ENCODE data around the gene DNAH3. TPM values are rescaled to one million over a fixed set of nuclear protein-coding genes. Genes with fewer than 3 reads are reported as not detected.

DNAH3 gene
- total and polyA plus RNA-seq, 9 donors: 0.11 to 0.52 (median 0.22) TPM; not detected in 1

DNA sequence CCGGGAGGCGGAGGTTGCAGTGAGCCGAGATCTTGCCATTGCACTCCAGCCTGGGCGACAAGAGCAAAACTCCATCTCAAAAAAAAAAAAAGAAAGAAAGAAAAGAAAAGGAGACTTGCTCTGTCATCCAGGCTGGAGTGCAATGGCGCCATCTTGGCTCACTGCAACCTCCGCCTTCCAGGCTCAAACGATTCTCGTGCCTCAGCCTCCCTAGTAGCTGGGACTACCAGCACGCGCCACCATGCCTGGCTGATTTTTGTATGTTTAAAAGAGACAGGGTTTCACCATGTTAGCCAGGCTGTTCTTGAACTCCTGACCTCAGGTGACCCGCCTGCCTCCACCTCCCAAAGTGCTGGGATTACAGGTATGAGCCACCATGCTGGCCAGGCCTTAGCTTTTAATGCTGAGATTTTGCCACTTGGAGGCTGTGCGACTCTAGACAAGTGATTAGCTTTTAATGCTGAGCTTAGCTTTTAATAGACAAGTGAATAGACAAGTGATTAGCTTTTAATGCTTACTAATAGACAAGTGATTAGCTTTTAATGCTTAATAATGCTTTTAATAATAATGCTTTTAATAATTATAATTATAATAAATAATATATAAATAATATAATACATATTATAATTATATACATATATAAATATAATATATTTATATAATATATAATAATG, 17.4 kb upstream of the DNAH3 start:
- H3K4me1 ChIP-seq (ENCODE audit: control insufficient read depth, insufficient read depth, low read length): peaks cover 9% of the 10 kb centered on the region
- DNase-seq: no peak
- no peaks in the 10 kb centered on the region for H3K27me3 ChIP-seq (ENCODE audit: control insufficient read depth, insufficient read depth, low read length)
- no peak overlapping the region for H3K27ac ChIP-seq (ENCODE audit: low read length)
- H3K36me3 ChIP-seq (ENCODE audit: control insufficient read depth, insufficient read depth, low read length): peaks cover 37% of the 10 kb centered on the region
- no peaks in the 10 kb centered on the region for H3K9me3 ChIP-seq (replicated peaks; ENCODE audit: control insufficient read depth, low read depth, low read length)
- WGBS (ENCODE audit: insufficient coverage): 100% methylated on average over 1 of the region's 12 CpGs
- no peak overlapping the region for H3K4me3 ChIP-seq (ENCODE audit: low read length)

DNA sequence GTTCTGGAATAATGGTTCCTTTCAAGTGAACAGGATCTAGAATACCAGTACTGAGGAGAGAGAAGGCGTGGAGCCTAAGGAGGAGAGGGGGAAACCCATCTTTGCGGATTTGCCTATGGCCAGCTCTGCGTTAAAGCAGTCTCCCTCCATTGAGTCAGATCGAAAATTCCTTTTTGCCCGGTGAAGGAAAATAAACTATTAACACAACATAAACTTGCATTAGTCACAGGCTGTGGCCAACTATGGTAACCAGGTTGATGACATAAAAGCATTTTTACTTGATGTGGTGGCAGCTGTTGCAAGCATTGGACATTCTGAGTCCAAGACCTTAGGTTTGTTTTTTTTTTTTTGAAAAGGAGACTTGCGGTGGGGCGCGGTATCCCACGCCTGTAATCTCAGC, 16.7 kb upstream of the DNAH3 start:
- no peaks in the 10 kb centered on the region for H3K27me3 ChIP-seq (ENCODE audit: control insufficient read depth, insufficient read depth, low read length)
- WGBS (ENCODE audit: insufficient coverage): no CpG with 5 or more reads among the region's 9 CpGs
- no peaks in the 10 kb centered on the region for H3K9me3 ChIP-seq (replicated peaks; ENCODE audit: control insufficient read depth, low read depth, low read length)
- H3K36me3 ChIP-seq (ENCODE audit: control insufficient read depth, insufficient read depth, low read length): peaks cover 35% of the 10 kb centered on the region
- H3K27ac ChIP-seq (ENCODE audit: low read length): no peak overlapping the region
- no peak for DNase-seq
- H3K4me3 ChIP-seq (ENCODE audit: low read length): no peak overlapping the region
- H3K4me1 ChIP-seq (ENCODE audit: control insufficient read depth, insufficient read depth, low read length): peaks cover 11% of the 10 kb centered on the region

DNA sequence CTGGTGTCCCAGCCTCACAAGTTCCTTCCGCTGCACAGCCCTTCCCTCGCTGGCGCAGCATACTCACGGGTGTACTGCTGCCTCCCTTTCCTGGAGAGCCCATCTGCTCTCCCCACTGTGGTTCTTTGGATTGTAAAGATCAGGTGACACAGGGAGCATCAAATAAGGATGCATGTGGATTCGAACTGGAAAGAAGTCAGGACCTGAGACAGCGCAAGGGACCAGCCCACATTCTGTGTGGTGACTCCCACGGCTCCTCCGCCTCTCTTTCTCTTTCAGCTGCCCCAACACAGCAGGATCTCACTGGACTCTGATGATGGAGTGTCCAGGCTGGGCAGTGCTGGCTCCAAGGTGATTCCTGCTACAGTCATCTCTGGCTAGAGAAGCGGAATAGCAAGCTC, 15.9 kb upstream of the DNAH3 start:
- Histone ChIP-seq H3K4me3 (ENCODE audit: low read length) (no peak overlapping the region), H3K27me3 (ENCODE audit: control insufficient read depth, insufficient read depth, low read length) (no peaks in the 10 kb centered on the region), H3K27ac (ENCODE audit: low read length) (no peak overlapping the region), H3K9me3 (replicated peaks; ENCODE audit: control insufficient read depth, low read depth, low read length) (no peaks in the 10 kb centered on the region), H3K36me3 (ENCODE audit: control insufficient read depth, insufficient read depth, low read length) (peaks cover 31% of the 10 kb centered on the region), H3K4me1 (ENCODE audit: control insufficient read depth, insufficient read depth, low read length) (peaks cover 11% of the 10 kb centered on the region)
- WGBS (ENCODE audit: insufficient coverage): 63% methylated on average over 5 of the region's 9 CpGs
- no peak for DNase-seq

DNA sequence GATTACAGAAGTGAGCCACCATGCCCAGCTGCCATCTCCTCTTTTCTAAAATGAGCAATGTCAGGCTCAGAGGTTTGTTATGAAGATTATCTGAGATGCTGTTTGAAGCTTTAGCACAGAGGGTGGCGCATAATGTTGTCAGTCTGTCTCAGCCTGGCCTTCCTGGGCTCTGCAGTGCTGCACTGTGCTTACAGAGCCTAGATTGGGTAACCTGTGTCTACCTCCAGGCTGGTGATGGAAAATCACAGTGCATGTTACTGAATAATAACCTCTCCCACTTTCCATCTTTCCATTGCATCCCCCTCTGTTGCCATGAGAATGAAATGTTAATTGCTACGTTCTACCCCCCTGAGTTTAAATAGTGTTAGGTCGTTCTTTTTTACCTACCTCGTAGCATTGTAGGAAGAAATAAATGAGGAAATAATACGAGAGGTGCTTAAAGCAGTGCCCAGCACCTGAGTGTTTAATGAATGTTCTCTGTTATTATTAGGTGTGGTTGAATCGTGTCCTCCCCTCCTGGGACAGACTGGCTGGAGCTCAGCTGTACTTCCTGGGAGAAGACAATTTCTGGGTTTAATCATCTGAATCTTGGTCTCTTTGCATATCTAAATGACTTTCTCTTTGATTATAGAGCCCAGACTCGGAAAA, 14.0 kb upstream of the DNAH3 start:
- Histone ChIP-seq H3K27ac (ENCODE audit: low read length) (no peak overlapping the region), H3K4me3 (ENCODE audit: low read length) (no peak overlapping the region), H3K36me3 (ENCODE audit: control insufficient read depth, insufficient read depth, low read length) (peaks cover 19% of the 10 kb centered on the region), H3K4me1 (ENCODE audit: control insufficient read depth, insufficient read depth, low read length) (peaks cover 20% of the 10 kb centered on the region), H3K9me3 (replicated peaks; ENCODE audit: control insufficient read depth, low read depth, low read length) (no peaks in the 10 kb centered on the region), H3K27me3 (ENCODE audit: control insufficient read depth, insufficient read depth, low read length) (peaks cover under 1% of the 10 kb centered on the region)
- DNase-seq: no peak
- 100% methylated on average over 1 of the region's 7 CpGs for WGBS (ENCODE audit: insufficient coverage)

GRCh38 chr16:21163576-21163975, 12.9 kb upstream of the DNAH3 start:
- H3K4me3 ChIP-seq (ENCODE audit: low read length): no peak overlapping the region

GRCh38 chr16:21162661-21163151, 12.1 kb upstream of the DNAH3 start:
- H3K36me3 ChIP-seq (ENCODE audit: control insufficient read depth, insufficient read depth, low read length): peaks cover 15% of the 10 kb centered on the region

More at GRCh38 chr16:21163576-21163975, 12.9 kb upstream of the DNAH3 start:
- peaks cover 6% of the 10 kb centered on the region for H3K27me3 ChIP-seq (ENCODE audit: control insufficient read depth, insufficient read depth, low read length)
- H3K27ac ChIP-seq (ENCODE audit: low read length): peak overlapping the region; percentile 21
- H3K4me1 ChIP-seq (ENCODE audit: control insufficient read depth, insufficient read depth, low read length): peaks cover 29% of the 10 kb centered on the region
- WGBS (ENCODE audit: insufficient coverage): 100% methylated on average over 3 of the region's 4 CpGs
- no peaks in the 10 kb centered on the region for H3K9me3 ChIP-seq (replicated peaks; ENCODE audit: control insufficient read depth, low read depth, low read length)
- no peak for DNase-seq
- H3K36me3 ChIP-seq (ENCODE audit: control insufficient read depth, insufficient read depth, low read length): peaks cover 15% of the 10 kb centered on the region

DNA sequence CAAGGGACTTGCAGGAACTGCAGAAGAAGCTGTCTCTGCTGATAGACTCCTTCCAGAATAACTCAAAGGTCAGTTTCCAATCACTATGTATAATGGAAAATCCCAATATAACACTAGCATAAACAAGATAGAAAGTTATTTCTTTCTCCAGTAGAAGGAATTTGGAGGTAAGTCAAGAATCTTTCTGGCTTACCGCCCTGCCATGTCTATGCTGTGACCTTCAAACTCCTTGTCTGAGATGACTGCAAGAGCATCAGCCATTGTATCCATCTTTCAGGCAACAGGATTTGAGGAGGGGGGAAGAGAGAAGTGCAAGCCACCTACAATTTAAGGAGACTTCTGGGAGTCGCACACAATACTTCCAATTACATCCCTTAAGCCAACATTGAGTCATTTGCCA, 10.6 kb upstream of the DNAH3 start:
- no peaks in the 10 kb centered on the region for H3K9me3 ChIP-seq (replicated peaks; ENCODE audit: control insufficient read depth, low read depth, low read length)
- H3K36me3 ChIP-seq (ENCODE audit: control insufficient read depth, insufficient read depth, low read length): peaks cover 11% of the 10 kb centered on the region
- H3K4me1 ChIP-seq (ENCODE audit: control insufficient read depth, insufficient read depth, low read length): peaks cover 44% of the 10 kb centered on the region
- H3K4me3 ChIP-seq (ENCODE audit: low read length): no peak overlapping the region
- peak; percentile 20 for DNase-seq
- no peak overlapping the region for H3K27ac ChIP-seq (ENCODE audit: low read length)
- WGBS (ENCODE audit: insufficient coverage): no CpG with 5 or more reads among the region's 2 CpGs
- H3K27me3 ChIP-seq (ENCODE audit: control insufficient read depth, insufficient read depth, low read length): peaks cover 6% of the 10 kb centered on the region

More at GRCh38 chr16:21162661-21163151, 12.1 kb upstream of the DNAH3 start:
- H3K27ac ChIP-seq (ENCODE audit: low read length): peak overlapping the region; percentile 21
- H3K9me3 ChIP-seq (replicated peaks; ENCODE audit: control insufficient read depth, low read depth, low read length): no peaks in the 10 kb centered on the region
- no peak overlapping the region for H3K4me3 ChIP-seq (ENCODE audit: low read length)
- DNase-seq: peak; percentile 84
- H3K4me1 ChIP-seq (ENCODE audit: control insufficient read depth, insufficient read depth, low read length): peaks cover 38% of the 10 kb centered on the region
- no CpG with 5 or more reads among the region's 7 CpGs for WGBS (ENCODE audit: insufficient coverage)
- H3K27me3 ChIP-seq (ENCODE audit: control insufficient read depth, insufficient read depth, low read length): peaks cover 6% of the 10 kb centered on the region

DNA sequence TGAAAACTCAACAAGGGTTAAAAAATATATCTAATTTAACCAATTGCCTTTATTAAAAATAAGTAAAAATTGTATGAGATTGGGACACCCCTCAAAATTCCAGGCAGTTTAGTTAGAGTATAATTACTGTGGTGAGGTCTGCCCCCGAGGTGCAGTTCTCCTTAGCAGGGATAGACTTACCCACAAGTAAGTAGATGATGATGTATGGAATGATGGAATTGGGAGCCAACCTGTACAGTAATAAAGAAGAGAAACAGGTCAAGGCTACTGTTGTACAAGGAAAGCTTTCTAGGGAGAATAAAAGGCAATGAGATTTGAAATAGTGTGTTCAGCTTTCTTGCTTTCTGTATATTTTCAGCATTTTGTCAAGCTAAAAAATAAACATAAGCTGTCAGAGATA, 9.6 kb upstream of the DNAH3 start:
- H3K4me3 ChIP-seq (ENCODE audit: low read length): no peak overlapping the region
- WGBS (ENCODE audit: insufficient coverage): no CpG with 5 or more reads among the region's 1 CpG
- DNase-seq: no peak
- H3K9me3 ChIP-seq (replicated peaks; ENCODE audit: control insufficient read depth, low read depth, low read length): no peaks in the 10 kb centered on the region
- H3K4me1 ChIP-seq (ENCODE audit: control insufficient read depth, insufficient read depth, low read length): peaks cover 44% of the 10 kb centered on the region
- H3K27me3 ChIP-seq (ENCODE audit: control insufficient read depth, insufficient read depth, low read length): peaks cover 6% of the 10 kb centered on the region
- H3K36me3 ChIP-seq (ENCODE audit: control insufficient read depth, insufficient read depth, low read length): peaks cover 11% of the 10 kb centered on the region
- H3K27ac ChIP-seq (ENCODE audit: low read length): no peak overlapping the region

- Histone ChIP-seq H3K4me3 (ENCODE audit: low read length) (peak overlapping the region; percentile 76), H3K27me3 (ENCODE audit: control insufficient read depth, insufficient read depth, low read length) (peaks cover 6% of the 10 kb centered on the region), H3K27ac (ENCODE audit: low read length) (peak overlapping the region; percentile 7), H3K36me3 (ENCODE audit: control insufficient read depth, insufficient read depth, low read length) (peaks cover 4% of the 10 kb centered on the region), H3K9me3 (replicated peaks; ENCODE audit: control insufficient read depth, low read depth, low read length) (no peaks in the 10 kb centered on the region), H3K4me1 (ENCODE audit: control insufficient read depth, insufficient read depth, low read length) (peaks cover 44% of the 10 kb centered on the region)
- 3% methylated on average over 16 of the region's 27 CpGs for WGBS (ENCODE audit: insufficient coverage)
- peak; percentile 58 for DNase-seq
These were observed 8.8 kb upstream of the DNAH3 start for GRCh38 chr16:21159281-21159951.
